GM18498 (cell line): Measurements from ENCODE around the gene WDR33.

Experiments used
- ATAC-seq: cut with Tn5 transposase; IDR thresholded peaks from one replicate; pipeline ENCODE4 v1.9.1; 2021; ENCODE audit warnings: mild to moderate bottlenecking, moderate library complexity; ENCODE audit not compliant: unreplicated experiment

Gene WDR33

DNA sequence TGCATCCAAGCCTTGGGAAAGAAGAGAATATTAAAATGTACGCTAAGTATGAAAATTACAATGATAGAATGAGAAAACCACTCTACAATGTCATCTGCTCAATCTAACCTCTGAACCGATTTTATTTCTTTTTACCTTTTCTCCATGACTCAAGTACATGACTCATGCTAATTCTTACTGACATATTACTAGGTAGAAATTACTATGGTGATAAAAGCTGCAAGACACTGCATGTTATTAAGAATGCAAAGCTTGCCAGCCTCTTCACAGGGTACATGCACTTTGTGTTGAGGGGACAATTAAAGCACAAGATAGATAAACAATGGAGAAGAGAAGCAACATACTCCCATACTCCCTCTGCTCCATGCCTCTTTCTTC lies 89.0 kb downstream of the WDR33 start:
- ATAC-seq: no peak

DNA sequence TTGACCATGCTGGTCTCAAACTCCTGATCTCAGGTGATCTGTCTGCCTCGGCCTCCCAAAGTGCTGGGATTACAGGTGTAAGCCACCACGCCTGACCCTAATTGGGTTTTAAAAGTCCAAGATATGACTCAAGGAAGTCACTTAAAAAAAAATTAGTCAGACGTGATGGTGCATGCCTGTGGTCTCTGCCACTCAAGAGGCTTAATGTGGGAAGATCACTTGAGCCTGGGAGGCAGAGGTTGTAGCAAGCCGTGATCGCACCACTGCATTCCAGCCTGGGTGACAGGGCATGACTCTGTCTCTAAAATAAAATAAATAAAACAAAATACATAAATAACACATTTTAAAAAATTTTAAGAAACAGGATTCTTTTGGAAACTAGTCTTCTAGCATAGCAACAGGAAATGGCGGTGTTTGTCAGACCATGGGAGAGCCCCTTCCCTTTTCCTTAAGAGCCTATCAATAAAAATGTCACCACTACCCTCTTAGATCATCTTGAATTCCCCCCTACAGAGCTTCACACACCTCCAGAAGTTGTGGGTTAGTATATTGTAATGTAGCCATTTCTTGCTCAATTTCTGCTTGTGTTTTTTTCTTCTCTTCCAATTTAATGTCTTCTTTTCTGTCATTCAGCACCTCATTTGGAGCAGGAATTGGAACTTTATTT lies 89.5 kb downstream of the WDR33 start:
- ATAC-seq: no peak

DNA sequence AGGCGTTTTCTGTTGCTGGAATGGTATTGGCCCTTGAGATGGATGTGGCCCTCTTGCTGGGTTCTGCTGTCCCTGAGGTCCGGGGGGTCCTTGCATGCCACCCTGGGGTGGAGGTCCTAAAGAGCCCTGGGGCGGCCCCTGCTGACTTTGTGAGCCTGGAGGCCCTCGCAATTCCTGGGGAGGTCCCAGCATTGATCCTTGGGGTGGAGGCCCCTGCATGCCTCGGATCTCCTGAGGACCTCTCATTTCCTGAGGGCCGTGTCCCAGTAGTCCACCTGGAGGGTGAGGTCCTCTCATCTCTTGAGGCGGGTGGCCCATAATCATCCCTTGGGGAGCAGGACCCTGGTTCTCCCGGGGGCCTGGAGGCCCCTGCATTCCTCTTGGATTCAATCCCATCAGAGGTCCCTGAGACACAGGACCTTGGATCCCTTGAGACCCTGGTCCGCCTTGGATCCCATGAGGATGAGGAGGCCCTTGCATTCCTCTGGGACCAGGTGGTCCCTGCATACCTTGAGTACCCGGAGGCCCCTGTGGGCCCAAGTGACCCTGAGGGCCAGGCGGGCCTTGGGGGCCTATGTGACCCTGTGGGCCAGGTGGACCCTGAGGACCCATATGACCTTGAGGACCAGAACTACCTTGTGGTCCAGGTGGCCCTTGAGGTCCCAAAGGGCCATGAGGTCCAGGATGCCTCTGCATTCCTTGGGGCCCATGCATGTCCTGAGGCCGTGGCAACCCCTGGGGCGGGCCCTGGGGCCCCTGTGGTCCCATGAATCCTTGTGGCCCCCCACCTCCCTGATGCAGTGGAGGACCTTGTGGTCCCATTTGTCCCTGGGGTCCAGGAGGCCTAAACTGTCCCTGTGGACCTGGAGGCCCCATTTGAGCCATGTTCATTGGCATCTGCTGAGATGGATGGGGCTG lies 91.4 kb downstream of the WDR33 start:
- no peak for ATAC-seq

DNA sequence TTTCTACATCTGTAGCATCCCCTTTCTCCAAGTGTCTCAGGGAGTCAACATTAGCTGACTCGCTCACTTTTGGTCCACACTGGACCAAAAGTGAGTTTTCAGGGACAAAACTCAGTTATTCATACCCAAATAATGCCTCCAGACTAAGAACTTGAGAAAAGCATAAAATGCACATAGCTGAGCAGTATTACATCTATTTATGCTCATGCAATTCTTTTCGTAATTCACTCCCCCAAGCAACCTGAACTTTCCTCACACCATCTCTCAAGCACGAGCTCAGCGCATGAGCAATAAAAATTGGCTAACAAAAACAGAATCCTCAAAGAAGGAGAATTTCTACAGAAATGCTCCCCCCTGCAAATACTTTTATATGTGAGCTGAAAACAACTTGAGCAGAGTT lies 92.7 kb downstream of the WDR33 start:
- no peak for ATAC-seq

DNA sequence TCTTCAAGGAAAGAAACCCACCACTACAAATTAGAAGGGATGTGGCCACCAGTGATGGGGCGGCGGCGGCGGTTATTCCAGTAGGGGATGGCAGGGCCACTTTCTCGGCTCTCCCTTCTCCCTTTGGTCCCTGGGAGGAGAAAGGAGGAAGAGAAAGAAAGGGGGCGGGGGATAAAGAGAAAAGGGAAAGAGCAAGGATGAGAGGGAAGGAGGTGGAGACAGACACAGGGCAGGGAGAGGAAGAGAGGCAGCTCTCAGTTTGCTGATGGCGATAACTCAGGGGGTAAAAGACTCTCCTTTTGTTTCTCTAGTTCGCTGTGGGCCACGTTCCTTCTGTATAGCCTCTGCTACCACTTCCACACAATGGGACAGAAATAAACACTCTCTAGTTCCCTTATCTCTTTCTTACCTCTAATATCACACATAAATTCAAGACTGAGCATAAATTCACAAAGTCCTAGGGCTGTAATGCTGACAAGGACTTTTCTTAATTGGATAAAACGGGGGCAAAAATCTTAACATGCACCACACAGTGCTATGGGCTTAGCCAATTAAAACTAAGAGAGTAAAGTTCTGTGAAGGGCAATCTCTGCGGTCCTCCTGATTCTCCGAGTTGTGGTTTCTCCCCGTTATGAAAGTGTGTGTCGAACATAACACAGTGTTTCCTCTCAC lies 95.1 kb downstream of the WDR33 start:
- ATAC-seq: no peak

DNA sequence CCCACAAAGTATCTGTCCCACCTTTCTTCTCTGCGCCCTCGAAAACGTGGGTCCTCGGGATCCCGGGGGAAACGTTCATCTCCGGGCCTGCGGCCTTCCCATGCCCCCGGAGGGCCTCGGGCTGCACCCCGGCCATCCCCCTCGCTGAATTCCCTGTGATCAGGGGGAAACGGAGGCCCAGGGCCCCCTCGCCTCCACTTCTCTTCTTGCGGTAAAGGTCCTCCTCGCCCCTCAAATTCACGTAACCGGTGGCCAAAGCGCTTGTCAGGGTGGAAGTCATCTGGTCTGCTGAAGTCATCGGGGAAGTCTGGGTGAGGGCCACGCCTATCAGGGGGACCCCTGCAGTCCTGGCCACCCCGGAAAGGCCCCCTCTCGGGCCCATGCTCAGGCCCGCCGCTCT lies 97.4 kb downstream of the WDR33 start:
- no peak for ATAC-seq

DNA sequence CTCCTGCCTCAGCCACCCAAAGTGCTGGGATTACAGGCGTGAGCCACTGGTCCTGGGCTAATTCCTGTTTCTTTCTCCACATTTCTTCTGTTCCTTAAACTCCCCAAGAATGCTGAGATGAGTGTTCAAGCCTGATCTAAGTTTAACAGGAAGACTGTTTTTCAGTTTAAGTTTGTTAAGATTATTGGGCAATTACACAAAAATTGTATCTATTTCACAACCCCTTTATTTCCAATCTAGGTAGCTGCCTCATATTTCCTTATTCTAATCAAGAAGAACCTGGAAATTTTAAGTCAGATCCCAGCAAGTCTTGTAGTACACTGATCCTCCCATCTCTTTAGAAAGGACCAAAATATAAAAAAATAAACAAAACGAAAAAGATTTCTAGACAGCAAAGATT lies 98.0 kb downstream of the WDR33 start:
- ATAC-seq: no peak

DNA sequence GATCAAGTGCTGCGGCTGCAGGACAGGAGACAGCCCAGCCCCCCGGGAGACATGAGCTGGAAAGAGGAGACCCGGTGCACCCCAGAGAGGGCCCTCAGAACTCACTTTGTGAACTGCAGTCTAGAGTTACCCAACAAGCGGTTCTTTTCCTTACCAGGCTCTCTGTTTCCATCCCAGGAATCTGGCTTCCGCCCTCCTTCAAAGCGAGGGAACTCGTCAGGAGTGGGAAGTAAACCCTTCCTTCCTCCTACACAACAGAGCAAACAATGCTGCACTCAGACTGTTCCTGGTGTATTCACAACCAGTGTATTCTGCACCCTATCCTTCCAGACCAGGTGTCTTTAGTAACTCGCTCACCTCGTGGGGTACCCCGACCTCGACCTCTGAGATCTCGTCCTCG lies 101.6 kb downstream of the WDR33 start:
- no peak for ATAC-seq

DNA sequence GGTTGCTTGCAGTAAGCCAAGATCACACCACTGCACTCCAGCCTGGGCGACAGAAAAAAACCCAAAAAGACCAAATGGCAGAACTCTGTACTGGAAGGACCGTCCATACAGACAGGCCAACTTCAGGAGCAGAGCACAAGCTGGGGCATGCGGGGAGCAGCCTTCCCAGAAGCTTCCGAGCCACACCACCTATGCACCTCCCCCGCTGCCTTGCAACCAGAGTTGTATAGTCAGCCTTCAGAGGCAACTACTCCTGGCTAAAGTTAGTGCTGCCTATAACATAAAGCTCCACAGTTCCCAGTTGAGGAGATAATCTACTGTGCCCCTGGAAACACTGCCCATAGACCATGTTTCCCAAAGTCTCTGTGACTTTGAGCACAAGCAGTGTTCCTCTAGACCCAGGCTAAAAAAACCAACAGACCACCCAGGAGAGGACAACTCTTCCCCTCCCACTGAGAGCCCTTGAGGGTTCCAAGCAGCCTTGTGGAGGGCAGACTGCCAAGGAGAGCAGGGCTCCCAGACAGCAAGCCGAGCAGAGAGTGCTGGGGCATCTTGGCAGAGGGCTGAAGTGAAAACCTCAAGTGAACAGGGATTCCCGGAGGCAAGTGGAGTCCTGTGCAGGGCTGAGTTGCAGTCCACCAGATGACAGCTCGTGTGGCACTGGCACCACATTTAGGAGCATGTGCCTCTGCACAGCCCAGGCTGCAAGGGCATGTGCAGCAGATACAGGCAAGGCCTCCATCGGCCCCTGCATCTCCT lies 102.9 kb downstream of the WDR33 start:
- no peak for ATAC-seq

DNA sequence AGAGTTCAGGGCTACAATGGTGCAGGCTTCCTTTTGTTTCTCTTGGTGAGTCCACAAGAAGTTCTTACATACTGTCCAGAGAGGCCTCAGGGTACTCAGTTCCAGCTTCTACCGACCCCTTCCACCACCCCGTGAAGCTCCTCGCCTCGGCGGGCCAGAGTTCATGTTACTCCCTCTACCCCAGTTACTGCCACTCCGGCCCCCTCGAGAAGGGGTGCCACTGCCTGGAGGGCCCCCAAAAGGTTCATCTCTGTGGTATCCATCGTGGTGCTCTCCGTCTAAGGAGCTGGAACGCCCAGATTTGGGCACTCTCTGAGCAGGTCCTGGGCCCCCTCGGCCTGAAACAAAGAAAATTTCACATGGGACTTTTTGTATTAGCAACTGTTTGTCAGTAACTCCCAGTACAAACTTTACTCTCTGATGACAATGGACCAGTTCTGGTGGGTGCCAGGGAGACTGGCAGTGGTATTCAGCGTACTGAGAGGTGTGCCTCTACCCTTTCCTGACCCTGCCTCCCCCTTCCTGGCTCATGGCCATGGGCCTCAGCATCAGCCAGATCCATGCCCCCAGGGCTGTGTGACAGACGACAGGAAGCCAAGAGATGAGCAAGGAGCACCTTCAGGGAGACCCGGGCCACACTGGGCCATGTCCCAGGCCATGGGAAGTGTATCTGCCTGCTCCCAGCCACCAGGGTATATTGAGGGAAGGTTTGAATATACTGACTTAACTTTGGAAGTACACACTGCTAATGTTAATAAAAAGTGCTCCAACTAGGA lies 104.6 kb downstream of the WDR33 start:
- no peak for ATAC-seq

DNA sequence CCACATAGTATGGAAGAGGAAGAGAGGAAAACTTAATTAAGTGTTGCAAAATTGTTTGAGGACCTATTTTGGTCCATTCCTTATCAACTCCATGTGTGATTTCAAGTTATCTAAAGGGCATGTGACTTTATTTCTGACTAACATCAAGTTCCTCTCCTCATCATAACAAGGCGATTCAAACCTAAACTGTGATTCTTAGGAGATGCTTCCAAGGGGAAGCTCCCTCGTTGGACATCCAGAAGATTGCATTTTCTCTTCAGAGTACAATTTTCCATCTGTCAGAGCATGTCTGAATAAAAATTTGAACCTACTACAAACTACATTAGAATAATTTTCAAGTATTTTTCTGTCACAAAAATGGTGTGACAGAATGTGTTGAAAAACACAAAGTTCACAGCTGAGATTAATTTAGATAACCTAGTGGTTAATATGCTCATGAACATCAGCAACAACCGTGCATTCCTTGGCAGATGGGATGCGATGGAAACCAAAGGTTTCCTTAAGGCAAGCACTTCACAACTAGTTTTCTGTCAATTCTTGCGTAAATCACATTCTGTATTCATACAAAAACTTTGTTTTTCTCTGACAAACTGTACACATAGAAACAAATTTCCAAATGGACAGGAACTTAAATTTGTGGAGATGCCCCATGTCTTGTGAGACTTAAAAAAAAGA lies 105.4 kb downstream of the WDR33 start:
- no peak for ATAC-seq

DNA sequence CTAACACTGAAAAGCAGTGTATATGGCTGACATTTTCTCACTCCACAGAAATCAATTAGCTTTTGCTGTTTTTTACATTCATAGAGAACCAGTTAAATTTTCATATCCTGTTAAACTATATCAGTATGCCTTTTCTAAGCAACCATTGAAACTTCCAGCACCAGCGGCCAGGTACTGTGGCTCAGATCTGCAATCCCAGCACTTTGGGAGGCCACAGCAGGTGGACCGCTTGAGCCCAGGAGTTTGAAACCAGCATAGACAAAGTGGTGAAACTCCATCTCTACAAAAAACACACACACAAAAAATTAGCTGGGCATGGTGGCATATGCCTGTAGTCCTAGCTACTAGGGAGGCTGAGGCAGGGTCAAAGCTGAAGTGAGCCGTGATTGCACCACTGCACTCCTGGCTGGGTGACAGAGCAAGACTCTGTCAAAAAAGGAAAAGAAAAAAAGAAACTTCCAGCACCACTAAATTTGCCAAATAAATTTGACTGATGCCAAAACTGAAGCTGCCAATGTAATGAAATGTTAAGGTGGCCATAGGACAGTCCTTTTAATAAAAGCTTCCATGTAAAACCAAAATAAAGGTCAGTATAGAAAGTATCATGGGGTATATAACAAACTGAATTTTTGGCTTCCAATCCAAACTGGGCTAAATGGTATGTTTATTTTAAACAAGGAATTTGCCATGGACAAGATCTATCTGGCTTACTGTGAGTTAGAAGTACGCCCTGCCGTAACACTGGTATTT lies 106.2 kb downstream of the WDR33 start:
- no peak for ATAC-seq

DNA sequence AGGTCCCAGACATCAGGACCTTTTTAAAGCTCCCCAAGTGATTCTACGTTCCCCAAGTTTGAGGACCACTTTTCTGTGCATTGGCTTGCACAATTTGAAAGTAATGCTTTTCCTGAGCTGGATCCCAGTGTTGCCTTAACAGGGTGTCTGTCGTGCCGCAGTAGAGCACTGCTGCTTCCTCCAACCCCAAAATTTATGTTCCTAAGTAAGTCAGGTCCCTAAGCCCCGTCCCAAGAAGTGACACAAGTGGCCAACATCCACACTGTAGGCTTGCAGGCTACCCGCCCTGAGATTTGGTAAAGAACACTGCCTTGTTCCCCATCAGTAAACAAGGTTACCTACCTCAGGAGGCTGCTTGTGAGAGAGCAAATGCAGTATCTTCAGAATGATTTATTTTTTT lies 107.7 kb downstream of the WDR33 start:
- no peak for ATAC-seq

DNA sequence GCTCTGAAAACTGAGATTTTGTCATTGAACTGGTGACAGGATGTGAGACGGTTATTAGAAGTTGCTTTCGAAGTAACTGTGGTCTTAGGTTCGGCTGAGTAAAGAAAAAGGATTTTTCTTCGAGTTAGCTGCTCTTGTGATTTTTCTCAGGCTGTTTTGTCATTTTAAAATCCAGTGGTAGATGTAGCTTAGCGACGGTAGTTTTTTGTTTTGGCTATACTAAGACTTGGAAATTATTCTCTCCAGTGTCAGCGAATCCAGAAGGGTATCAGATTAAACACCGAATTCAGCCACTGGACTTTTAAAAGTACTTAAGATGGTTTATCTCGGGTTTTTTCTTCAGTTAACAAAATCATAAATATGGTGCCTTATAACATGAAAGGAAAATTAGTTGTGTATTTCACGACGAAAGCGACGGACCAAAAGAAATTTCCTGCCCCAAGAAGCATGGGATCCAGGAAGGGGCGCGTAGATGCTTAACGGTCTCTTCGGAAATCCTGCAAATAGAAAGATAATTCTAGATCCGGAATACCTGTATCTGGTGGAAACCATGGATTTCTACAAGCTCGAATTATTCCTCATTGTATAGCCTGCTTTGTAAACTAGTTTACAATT lies 108.5 kb downstream of the WDR33 start:
- ATAC-seq: no peak

DNA sequence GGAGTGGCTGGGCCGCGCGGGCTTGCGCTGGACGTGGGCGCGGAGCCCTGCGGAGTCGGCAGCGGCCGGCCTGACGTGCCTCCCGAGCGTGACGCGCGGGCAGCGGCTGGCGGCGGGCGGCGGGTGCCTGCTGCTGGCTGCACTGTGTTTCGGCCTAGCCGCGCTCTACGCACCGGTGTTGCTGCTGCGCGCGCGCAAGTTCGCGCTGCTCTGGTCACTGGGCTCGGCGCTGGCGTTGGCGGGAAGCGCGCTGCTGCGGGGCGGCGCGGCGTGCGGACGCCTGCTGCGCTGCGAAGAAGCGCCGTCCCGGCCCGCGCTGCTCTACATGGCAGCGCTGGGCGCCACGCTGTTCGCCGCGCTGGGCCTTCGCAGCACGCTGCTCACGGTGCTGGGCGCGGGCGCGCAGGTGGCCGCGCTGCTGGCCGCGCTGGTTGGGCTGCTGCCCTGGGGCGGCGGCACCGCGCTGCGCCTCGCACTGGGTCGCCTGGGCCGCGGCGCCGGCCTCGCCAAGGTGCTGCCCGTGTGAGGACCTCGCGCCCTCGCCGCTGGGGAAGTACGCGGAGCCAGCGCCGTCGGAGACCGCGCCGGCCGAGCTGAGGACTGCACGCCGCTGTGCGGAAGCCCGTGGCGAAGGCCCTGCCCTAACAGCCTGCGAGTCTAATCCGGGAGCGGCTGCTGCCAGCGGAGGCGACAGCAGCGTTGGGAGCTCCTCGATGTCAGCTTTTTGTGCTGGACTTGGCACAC lies 109.1 kb downstream of the WDR33 start:
- ATAC-seq: peak; percentile 51

DNA sequence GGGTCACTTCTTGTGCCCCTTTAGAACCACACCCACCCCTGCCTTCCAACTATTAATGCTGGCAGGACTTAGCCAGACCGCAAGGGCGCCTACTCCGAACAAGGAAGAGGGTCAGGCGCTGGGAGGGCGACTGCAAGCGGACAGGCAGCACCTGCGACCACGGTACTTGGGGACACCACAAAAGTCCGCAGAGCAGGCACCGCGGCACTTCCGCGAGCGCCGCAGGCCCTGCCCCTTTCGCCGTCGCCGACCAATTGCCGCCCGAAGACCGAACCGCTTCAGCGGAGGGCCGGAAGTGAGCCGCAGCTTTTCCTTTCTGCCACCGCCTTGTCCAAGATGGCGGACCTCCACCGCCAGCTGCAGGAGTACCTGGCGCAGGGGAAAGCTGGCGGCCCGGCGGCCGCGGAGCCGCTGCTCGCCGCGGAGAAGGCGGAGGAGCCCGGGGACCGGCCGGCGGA lies 109.7 kb downstream of the WDR33 start, which contains the start of gene SFT2D3:
Gene SFT2D3 (plus strand): TSS at position 305 of the 458 bp plus-strand sequence. CDS start 32 bp downstream, at position 337.
- peak; percentile 69 for ATAC-seq

DNA sequence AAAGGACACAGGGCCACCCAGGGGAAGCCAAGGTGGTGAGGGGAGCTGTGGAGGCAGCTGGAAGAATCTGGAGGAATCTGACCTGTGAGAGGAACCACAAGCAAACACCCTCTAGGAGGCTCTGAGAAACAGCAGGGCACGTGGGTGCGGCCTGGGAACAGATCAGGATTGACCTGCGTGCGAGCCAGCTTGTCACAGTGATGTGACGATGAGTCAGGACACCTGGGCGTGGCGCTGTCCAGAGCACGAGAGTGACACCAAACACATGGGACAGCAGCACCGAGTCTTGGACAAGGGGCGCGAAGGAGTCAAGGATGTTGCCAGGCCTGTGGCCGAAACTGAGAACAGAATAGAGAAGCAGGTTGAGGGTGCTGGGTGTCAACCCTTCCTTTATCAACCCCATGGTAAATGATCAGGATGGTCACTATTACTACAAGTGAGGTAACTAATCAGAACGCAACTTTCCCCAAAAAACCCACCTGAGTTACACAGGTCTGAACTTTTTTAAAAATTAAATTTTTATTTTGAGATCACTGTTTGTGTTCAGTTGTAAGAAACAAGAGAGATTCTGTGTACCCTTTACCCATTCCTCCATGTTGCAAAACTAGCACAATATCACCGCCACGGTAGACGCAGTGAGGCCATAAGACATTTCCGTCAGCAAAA lies 110.3 kb downstream of the WDR33 start:
- peak; percentile 66 for ATAC-seq
